T-helper 2 cell treated with Interferon-gamma antibody and Interleukin-4, amounts not matched to agents 5 μg/mL and 100 μg/mL, for 36 hours (primary cell): ENCODE data around the gene GLRA1.

Experiments used
- DNase-seq: peaks from one replicate; pipeline ENCODE4 v3.0.0; 2021; ENCODE audit warnings: low spot score
- H3K27ac Mint-ChIP-seq: one replicate; pipeline ENCODE4 v1.8.0; 2021; ENCODE audit warnings: mild to moderate bottlenecking, mixed read lengths
- H3K27me3 Mint-ChIP-seq: one replicate; pipeline ENCODE4 v1.8.0; 2021; ENCODE audit warnings: low read depth, mixed read lengths
- H3K36me3 Mint-ChIP-seq: one replicate; pipeline ENCODE4 v1.8.0; 2021; ENCODE audit warnings: low read depth, mixed read lengths
- H3K4me1 Mint-ChIP-seq: one replicate; pipeline ENCODE4 v1.8.0; 2021; ENCODE audit warnings: low read depth, mixed read lengths
- H3K4me3 Mint-ChIP-seq: one replicate; pipeline ENCODE4 v1.8.0; 2022; ENCODE audit warnings: mild to moderate bottlenecking, moderate library complexity, mixed read lengths
- H3K9me3 Mint-ChIP-seq: one replicate; pipeline ENCODE4 v1.8.0; 2021; ENCODE audit warnings: mixed read lengths

The GLRA1 gene

GRCh38 chr5:151780348-151780747 lies 144.3 kb downstream of the GLRA1 start:
- Mint-ChIP-seq H3K27me3 (no peaks in the 10 kb centered on the region), H3K4me3 (no peak overlapping the region), H3K4me1 (peaks cover 51% of the 10 kb centered on the region), H3K27ac (no peak overlapping the region), H3K36me3 (peaks cover 29% of the 10 kb centered on the region), H3K9me3 (no peaks in the 10 kb centered on the region)
- no peak for DNase-seq

- no peaks in the 10 kb centered on the region for H3K9me3 Mint-ChIP-seq
- H3K27me3 Mint-ChIP-seq: no peaks in the 10 kb centered on the region
- no peak overlapping the region for H3K4me3 Mint-ChIP-seq
- peaks cover 52% of the 10 kb centered on the region for H3K4me1 Mint-ChIP-seq
- H3K27ac Mint-ChIP-seq: no peak overlapping the region
- no peak for DNase-seq
- H3K36me3 Mint-ChIP-seq: peaks cover 32% of the 10 kb centered on the region
Observed at GRCh38 chr5:151779531-151780125, 145.0 kb downstream of the GLRA1 start.

GRCh38 chr5:151775025-151775606 lies 149.5 kb downstream of the GLRA1 start:
- H3K4me1 Mint-ChIP-seq: peaks cover 51% of the 10 kb centered on the region
- H3K36me3 Mint-ChIP-seq: peaks cover 47% of the 10 kb centered on the region
- no peaks in the 10 kb centered on the region for H3K27me3 Mint-ChIP-seq
- no peaks in the 10 kb centered on the region for H3K9me3 Mint-ChIP-seq
- no peak overlapping the region for H3K27ac Mint-ChIP-seq
- peak overlapping the region; percentile 90 for H3K4me3 Mint-ChIP-seq
- DNase-seq: no peak

GRCh38 chr5:151773951-151774350 lies 150.7 kb downstream of the GLRA1 start:
- Mint-ChIP-seq H3K36me3 (peaks cover 41% of the 10 kb centered on the region), H3K9me3 (no peaks in the 10 kb centered on the region), H3K4me3 (peak overlapping the region; percentile 90), H3K27ac (peak overlapping the region; percentile 55), H3K27me3 (no peaks in the 10 kb centered on the region), H3K4me1 (peaks cover 42% of the 10 kb centered on the region)
- DNase-seq: no peak

- H3K36me3 Mint-ChIP-seq: peaks cover 37% of the 10 kb centered on the region
- H3K9me3 Mint-ChIP-seq: no peaks in the 10 kb centered on the region
- no peaks in the 10 kb centered on the region for H3K27me3 Mint-ChIP-seq
- H3K4me1 Mint-ChIP-seq: peaks cover 39% of the 10 kb centered on the region
- peak overlapping the region; percentile 90 for H3K4me3 Mint-ChIP-seq
- peak overlapping the region; percentile 83 for H3K27ac Mint-ChIP-seq
- DNase-seq: no peak
Observed at GRCh38 chr5:151772846-151773561, 151.6 kb downstream of the GLRA1 start.
